Right atrium auricular region (tissue), 2 donors: ENCODE results near the gene KDM8. TPM values are rescaled to one million over a fixed set of nuclear protein-coding genes. Genes with fewer than 3 reads are reported as not detected.

ENCODE experiments used
- DNase-seq: peaks from one replicate; pipeline ENCODE4 v3.0.0-alpha.2; 2019; ENCODE audit warnings: low spot score
- H3K27ac ChIP-seq, 2 donors: fragments of 200-600 bp; sonication (generic); 1 replicate in 1 of 2; 2 replicates in 1 of 2; pipeline ENCODE4 v1.5.1; 2016 to 2019
- H3K27me3 ChIP-seq, 2 donors: fragments of 200-600 bp; sonication (generic); one replicate each; pipeline versions ENCODE4 v1.5.1 to v1.6.0; 2017 to 2019
- H3K36me3 ChIP-seq: fragments of 200-600 bp; sonication (generic); one replicate; pipeline ENCODE4 v1.5.1; 2016
- H3K4me1 ChIP-seq, 2 donors: fragments of 200-600 bp; sonication (generic); one replicate each; pipeline versions ENCODE4 v1.5.1 to v1.6.0; 2017 to 2019
- H3K4me3 ChIP-seq, 2 donors: fragments of 200-600 bp; sonication (generic); 1 replicate in 1 of 2; 2 replicates in 1 of 2; pipeline ENCODE4 v1.5.1; 2017 to 2019; ENCODE audit warnings: mild to moderate bottlenecking in 1 of 2, moderate library complexity in 1 of 2
- H3K9me3 ChIP-seq, 2 donors: fragments of 200-600 bp; sonication (generic); one replicate each; pipeline ENCODE4 v1.5.1; 2019
- total RNA-seq, 2 donors: library from RNA; depleted of rRNA; stranded (reverse); fragments of >200 nt; gene quantifications; one replicate each; pipeline ENCODE4 v1.1.0, GENCODE V29; 2016
- TF ChIP-seq, protein P1 (sequence below), 2 donors: fragments of 200-600 bp; sonication (generic); IDR thresholded peaks; one replicate each; pipeline ENCODE4 v1.5.1; 2019; ENCODE audit warnings: antibody characterized with exemption in 2 of 2

Gene KDM8
- total RNA-seq, 2 donors from 2014 or later = 2.9 to 3.8 TPM

DNA sequence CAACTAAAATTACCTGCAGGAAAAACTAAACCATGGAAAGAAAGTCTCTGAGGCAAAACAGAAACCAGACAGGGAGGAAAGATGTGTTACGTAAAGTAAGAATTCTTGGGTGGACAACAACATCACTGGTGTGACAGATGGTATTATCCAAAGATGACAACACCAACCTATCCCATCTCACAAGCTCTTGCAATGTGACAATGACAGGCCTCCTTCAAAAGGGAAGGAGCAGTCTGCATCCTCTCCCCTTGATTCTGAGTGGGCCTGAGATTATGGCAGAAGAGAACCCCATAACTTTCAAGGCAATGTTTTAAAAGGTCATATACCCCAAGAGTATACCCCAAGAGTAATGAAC is 17.6 kb upstream of the KDM8 start:
- no peaks in the 10 kb centered on the region for H3K9me3 ChIP-seq
- TF ChIP-seq, protein P1, sequence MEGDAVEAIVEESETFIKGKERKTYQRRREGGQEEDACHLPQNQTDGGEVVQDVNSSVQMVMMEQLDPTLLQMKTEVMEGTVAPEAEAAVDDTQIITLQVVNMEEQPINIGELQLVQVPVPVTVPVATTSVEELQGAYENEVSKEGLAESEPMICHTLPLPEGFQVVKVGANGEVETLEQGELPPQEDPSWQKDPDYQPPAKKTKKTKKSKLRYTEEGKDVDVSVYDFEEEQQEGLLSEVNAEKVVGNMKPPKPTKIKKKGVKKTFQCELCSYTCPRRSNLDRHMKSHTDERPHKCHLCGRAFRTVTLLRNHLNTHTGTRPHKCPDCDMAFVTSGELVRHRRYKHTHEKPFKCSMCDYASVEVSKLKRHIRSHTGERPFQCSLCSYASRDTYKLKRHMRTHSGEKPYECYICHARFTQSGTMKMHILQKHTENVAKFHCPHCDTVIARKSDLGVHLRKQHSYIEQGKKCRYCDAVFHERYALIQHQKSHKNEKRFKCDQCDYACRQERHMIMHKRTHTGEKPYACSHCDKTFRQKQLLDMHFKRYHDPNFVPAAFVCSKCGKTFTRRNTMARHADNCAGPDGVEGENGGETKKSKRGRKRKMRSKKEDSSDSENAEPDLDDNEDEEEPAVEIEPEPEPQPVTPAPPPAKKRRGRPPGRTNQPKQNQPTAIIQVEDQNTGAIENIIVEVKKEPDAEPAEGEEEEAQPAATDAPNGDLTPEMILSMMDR (IDR thresholded peaks at IDR 0.05) = no peak
- H3K4me1 ChIP-seq = no peaks in the 10 kb centered on the region
- no peaks in the 10 kb centered on the region for H3K27me3 ChIP-seq
- H3K4me3 ChIP-seq = no peak overlapping the region
- DNase-seq = no peak
- H3K36me3 ChIP-seq = no peaks in the 10 kb centered on the region
- no peak overlapping the region for H3K27ac ChIP-seq

DNA sequence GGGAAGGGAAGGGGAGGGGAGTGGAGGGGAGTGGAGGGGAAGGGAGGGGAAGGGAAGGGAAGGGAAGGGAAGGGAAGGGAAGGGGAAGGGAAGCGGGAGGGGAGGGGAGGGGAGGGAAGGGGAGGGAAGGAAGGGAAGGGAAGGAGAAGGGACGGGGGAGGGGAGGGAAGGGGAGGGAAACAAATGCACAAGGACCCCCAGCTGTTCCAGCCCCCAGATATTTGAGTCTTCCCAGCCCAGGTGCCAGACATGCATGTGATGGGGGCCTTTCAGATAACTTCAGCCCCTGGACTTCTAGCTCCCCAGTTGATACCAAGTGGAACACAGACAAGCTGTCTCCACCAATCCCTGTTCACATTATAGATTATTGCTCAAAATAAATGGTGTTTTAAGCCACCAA is 14.7 kb upstream of the KDM8 start:
- TF ChIP-seq, protein P1 (IDR thresholded peaks at IDR 0.05) = no peak

DNA sequence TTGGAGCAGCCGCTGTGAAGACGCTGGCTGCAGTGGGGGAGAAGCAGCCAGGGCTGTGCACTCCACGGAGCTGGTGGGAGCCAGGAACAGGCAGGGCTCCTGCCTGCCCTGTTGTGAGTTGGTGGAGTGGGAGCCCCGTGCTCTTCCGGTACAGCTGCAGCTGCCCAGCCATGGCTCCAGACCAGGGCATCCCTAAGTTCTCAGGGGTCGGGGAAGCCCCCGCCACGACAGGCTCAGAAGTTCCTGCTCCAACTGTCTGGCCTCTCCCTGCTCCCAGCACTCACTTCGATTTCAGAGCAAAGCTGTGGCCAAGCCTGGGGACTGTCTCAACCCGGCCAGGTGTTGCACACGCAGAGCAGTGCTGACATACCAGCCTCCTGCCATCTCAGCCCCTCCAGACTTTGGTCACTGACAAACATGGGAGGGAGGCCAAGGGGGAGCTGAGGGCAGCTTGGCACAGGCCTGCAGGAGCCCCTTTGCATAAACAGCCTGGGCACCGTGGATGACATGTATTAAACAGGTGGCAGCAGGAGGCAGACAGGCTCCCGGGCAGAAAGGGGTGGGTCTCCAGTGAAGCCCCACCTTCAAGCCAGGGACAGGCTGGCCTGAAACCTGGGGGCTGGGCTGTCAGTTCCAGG is 13.9 kb upstream of the KDM8 start:
- TF ChIP-seq, protein P1 (IDR thresholded peaks at IDR 0.05) = no peak
- H3K27me3 ChIP-seq = no peaks in the 10 kb centered on the region
- H3K36me3 ChIP-seq = no peaks in the 10 kb centered on the region
- DNase-seq = no peak
- no peaks in the 10 kb centered on the region for H3K9me3 ChIP-seq
- no peak overlapping the region for H3K27ac ChIP-seq
- no peaks in the 10 kb centered on the region for H3K4me1 ChIP-seq
- H3K4me3 ChIP-seq = no peak overlapping the region

More for the DNA sequence above, 14.7 kb upstream of the KDM8 start:
- Histone ChIP-seq H3K27ac (no peak overlapping the region), H3K4me1 (no peaks in the 10 kb centered on the region), H3K9me3 (no peaks in the 10 kb centered on the region), H3K4me3 (no peak overlapping the region), H3K36me3 (no peaks in the 10 kb centered on the region), H3K27me3 (no peaks in the 10 kb centered on the region)
- no peak for DNase-seq

DNA sequence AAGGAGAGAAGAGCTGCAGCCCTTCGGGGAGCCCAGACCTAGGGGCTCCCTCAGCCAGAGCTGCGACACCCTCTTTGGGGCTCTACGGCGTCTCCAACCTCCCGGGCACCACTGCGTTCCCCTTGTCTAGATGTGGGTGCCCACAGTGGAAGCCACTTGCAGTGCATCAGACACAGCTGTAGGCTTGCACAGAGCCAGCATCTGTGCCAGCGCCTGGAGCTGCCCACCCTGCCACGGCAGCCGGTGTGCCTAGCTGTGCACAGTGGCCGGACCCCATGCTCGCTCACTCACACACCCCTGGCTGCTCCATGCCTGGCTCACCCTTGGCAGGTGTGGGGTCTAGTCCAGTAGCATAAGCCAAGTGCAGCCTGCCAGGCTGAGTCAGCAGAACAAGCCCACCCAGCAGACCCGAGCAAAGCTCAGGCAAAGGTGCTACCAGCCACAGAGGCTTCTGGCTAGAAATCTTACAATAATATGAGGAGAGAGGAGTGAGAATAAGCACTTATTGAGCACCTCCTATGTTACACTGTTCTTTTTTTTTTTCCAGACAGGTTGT is 12.9 kb upstream of the KDM8 start:
- TF ChIP-seq, protein P1 (IDR thresholded peaks at IDR 0.05) = no peak

DNA sequence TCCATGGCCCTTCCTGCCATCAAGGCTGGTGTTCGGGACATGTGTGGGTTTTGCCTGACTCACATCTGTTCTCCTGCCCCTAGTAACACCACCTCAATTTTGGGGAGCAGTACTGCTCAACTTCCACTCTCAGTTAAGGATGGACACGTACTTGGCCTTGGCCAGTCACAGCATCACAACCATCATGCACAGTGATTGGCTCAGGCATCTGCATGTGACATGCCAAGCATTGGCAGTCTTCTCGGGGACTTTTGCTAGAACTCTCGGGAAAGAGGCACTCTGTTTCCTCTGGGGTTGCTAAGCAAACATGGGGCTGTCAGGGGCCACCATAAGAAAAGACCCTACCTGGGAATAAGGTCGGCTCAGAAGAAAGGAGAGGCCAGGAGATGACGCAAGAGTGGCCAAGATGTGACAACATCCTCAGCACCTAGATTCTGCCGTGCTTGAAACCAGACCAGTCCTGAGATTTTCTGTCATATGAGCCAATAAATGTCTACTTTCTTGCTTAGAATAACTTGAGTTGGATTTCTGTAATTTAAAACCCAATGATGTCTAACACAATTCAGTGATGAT is 11.9 kb upstream of the KDM8 start:
- H3K27ac ChIP-seq = no peak overlapping the region
- H3K36me3 ChIP-seq = no peaks in the 10 kb centered on the region
- no peak overlapping the region for H3K4me3 ChIP-seq
- no peaks in the 10 kb centered on the region for H3K4me1 ChIP-seq
- H3K27me3 ChIP-seq = no peaks in the 10 kb centered on the region
- DNase-seq = no peak
- H3K9me3 ChIP-seq = no peaks in the 10 kb centered on the region
- TF ChIP-seq, protein P1 (IDR thresholded peaks at IDR 0.05) = no peak

More for the DNA sequence above, 12.9 kb upstream of the KDM8 start:
- Histone ChIP-seq H3K9me3 (no peaks in the 10 kb centered on the region), H3K4me1 (no peaks in the 10 kb centered on the region), H3K4me3 (no peak overlapping the region), H3K27ac (no peak overlapping the region), H3K27me3 (no peaks in the 10 kb centered on the region), H3K36me3 (no peaks in the 10 kb centered on the region)
- DNase-seq = no peak
